HepG2 (cell line): ENCODE results near the gene CACNG7. TPM values are rescaled to one million over a fixed set of nuclear protein-coding genes. Genes with fewer than 3 reads are reported as not detected.

Source experiments
- CAMTA2 ChIP-seq: sonication (generic); formaldehyde crosslinking; IDR thresholded peaks from 2 replicates; pipeline ENCODE4 v1.4.0; 2020; ENCODE audit warnings: mild to moderate bottlenecking, missing genetic modification reagents, borderline replicate concordance
- HDAC1 ChIP-seq: sonication (generic); formaldehyde crosslinking; IDR thresholded peaks from 2 replicates; pipeline ENCODE4 v1.5.1; 2020; ENCODE audit warnings: mild to moderate bottlenecking, missing genetic modification reagents
- HNRNPLL ChIP-seq: fragments of 200-400 bp; formaldehyde crosslinking; IDR thresholded peaks from 2 replicates; pipeline ENCODE4 v1.6.1; 2017; ENCODE audit warnings: mild to moderate bottlenecking, low read depth, low read length; ENCODE audit not compliant: poor library complexity, severe bottlenecking
- POGZ ChIP-seq: sonication (generic); formaldehyde crosslinking; IDR thresholded peaks from 2 replicates; pipeline ENCODE4 v1.4.0; 2020; ENCODE audit warnings: mild to moderate bottlenecking, missing genetic modification reagents
- POLR2A ChIP-seq, 2 experiments: IDR thresholded peaks; 2 replicates each; pipeline ENCODE4 v1.6.1; 2011; ENCODE audit warnings: low read depth in 2 of 2, low read length in 2 of 2, mild to moderate bottlenecking in 1 of 2, moderate library complexity in 1 of 2; ENCODE audit not compliant: insufficient read depth in 1 of 2
- SCMH1 ChIP-seq: sonication (generic); formaldehyde crosslinking; IDR thresholded peaks from 2 replicates; pipeline ENCODE4 v1.9.0; 2021; ENCODE audit warnings: missing genetic modification reagents, mild to moderate bottlenecking, borderline replicate concordance
- SIX4 ChIP-seq: sonication (generic); formaldehyde crosslinking; IDR thresholded peaks from 2 replicates; pipeline ENCODE4 v1.4.0; 2020; ENCODE audit warnings: missing genetic modification reagents
- ZFYVE20 ChIP-seq: sonication (generic); formaldehyde crosslinking; IDR thresholded peaks from 2 replicates; pipeline ENCODE4 v1.8.0; 2023; ENCODE audit warnings: low read depth, mild to moderate bottlenecking, moderate library complexity, missing genetic modification reagents, borderline replicate concordance
- ZNF543 ChIP-seq: sonication (generic); formaldehyde crosslinking; IDR thresholded peaks from 2 replicates; pipeline ENCODE4 v1.4.0; 2020; ENCODE audit warnings: mild to moderate bottlenecking, missing genetic modification reagents
- ZNF766 ChIP-seq: sonication (generic); formaldehyde crosslinking; IDR thresholded peaks from 2 replicates; pipeline ENCODE4 v1.5.0; 2020; ENCODE audit warnings: missing genetic modification reagents, borderline replicate concordance
- ZNF775 ChIP-seq: sonication (generic); formaldehyde crosslinking; IDR thresholded peaks from 2 replicates; pipeline ENCODE4 v1.4.0; 2020; ENCODE audit warnings: missing genetic modification reagents, mild to moderate bottlenecking, moderate library complexity, borderline replicate concordance
- ZNF776 ChIP-seq: sonication (generic); formaldehyde crosslinking; IDR thresholded peaks from 2 replicates; pipeline ENCODE4 v1.4.0; 2020; ENCODE audit warnings: mild to moderate bottlenecking, missing genetic modification reagents
- polyA plus RNA-seq, 8 experiments: library from polyadenylated mRNA; depleted of rRNA in 3 of 8; stranded (reverse) in 7 of 8; unstranded in 1 of 8; fragments of >200 nt; fragmentation: Illumina TruSeq in 4 of 8; extraction: Trizol in 4 of 8; gene quantifications; 2 replicates each; pipeline versions ENCODE4 v1.2.1 to v1.2.3, GENCODE V29; 2011 to 2016; ENCODE audit warnings: low read depth in 4 of 8, missing spikeins in 1 of 8, mixed read lengths in 1 of 8; ENCODE audit not compliant: insufficient read depth in 1 of 8
- total RNA-seq, 5 experiments: library from RNA; depleted of rRNA; stranded (reverse); fragments of >200 nt; fragmentation: Illumina TruSeq; extraction: Trizol; gene quantifications; 2 replicates each; pipeline ENCODE4 v1.2.3, GENCODE V29; 2016; ENCODE audit warnings: low read depth in 1 of 5
- TF ChIP-seq, protein P1 (sequence below): IDR thresholded peaks from 2 replicates; pipeline ENCODE4 v1.4.0; 2020; ENCODE audit warnings: mild to moderate bottlenecking, missing genetic modification reagents
- TF ChIP-seq, protein P2 (sequence below): sonication (generic); formaldehyde crosslinking; IDR thresholded peaks from 2 replicates; pipeline ENCODE4 v1.8.1; 2023; ENCODE audit warnings: mild to moderate bottlenecking, moderate library complexity, missing genetic modification reagents
- TF ChIP-seq, protein P3 (sequence below): fragments of 450-650 bp; IDR thresholded peaks from 2 replicates; pipeline ENCODE4 v1.6.1; 2016
- TF ChIP-seq, protein P4 (sequence below): sonication (generic); formaldehyde crosslinking; IDR thresholded peaks from 2 replicates; pipeline ENCODE4 v1.8.1; 2023; ENCODE audit warnings: mild to moderate bottlenecking, missing genetic modification reagents, borderline replicate concordance

CACNG7 gene
- total and polyA plus RNA-seq, 2 of the 13 experiments (the other 11 are each of a cell fraction or from before 2014, with no cell fraction given) = not detected

DNA sequence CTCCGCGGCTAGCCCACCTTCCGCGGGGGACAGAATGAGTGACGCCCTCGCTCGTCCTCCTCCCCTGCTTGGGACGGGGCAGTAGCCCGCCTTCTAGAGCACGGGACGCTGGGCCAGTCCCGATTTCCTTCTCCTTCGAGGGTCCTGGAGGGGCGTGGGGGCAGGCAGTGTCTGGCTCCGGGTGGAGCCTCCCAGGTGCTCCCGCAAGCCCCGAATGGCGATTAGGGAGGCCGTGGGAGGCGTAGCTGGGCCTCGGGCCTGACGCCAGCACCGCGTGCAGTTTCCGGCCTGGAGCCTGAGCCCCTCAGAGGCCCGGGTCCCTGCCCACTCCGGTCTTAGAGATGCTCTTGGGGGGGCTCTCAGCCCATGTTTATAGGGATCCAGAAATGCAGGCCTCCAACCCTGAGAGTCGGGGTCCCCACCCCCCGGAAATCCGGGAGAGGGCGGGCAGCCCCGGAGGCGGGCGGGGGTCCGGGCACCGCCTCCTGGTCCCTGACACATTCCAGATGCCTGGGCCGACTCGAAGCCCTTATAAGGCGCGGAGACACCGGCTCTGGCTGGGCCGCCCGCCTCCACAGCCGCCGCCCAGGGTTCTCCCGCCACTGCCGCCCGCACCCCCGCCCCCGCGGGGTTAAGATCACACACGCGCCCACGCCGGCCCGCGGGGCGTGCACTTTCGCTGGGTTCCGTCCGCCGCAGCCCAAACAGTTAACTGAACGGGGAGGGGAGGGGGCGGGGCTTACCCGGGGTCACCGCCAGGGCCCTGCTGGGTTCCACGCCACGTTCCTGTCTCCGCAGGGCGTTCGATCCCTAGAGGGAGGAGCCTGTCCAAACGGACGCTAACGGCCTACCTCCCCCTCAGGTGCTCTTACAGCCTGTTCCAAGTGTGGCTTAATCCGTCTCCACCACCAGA, 39.9 kb upstream of the CACNG7 start (continued):
- TF ChIP-seq ZNF775 (no peak), CAMTA2 (CRISPR knock-in tag) (0 out of 2 replicates have a peak, but pooled peaks have one; percentile 49), ZNF766 (CRISPR knock-in tag) (peak; percentile 55; the same call in 1 of the 2 replicates), HDAC1 (CRISPR knock-in tag) (peak; percentile 73), HNRNPLL (peak; percentile 40), ZNF776 (CRISPR knock-in tag) (0 out of 2 replicates have a peak, but pooled peaks have one; percentile 47), POLR2A (IDR thresholded peaks at IDR 0.05; ENCODE audit: insufficient read depth in 1 of 2, low read depth in 2 of 2, low read length in 2 of 2) (peak; percentile 57 to 85; a peak in 3 of 4 replicates), ZNF543 (peak; percentile 43; the same call in 1 of the 2 replicates), SIX4 (CRISPR knock-in tag) (no peak), SCMH1 (CRISPR knock-in tag) (no peak), POGZ (CRISPR knock-in tag) (peak; percentile 25; the same call in 1 of the 2 replicates), ZFYVE20 (CRISPR knock-in tag) (no peak)
- TF ChIP-seq, protein P1, sequence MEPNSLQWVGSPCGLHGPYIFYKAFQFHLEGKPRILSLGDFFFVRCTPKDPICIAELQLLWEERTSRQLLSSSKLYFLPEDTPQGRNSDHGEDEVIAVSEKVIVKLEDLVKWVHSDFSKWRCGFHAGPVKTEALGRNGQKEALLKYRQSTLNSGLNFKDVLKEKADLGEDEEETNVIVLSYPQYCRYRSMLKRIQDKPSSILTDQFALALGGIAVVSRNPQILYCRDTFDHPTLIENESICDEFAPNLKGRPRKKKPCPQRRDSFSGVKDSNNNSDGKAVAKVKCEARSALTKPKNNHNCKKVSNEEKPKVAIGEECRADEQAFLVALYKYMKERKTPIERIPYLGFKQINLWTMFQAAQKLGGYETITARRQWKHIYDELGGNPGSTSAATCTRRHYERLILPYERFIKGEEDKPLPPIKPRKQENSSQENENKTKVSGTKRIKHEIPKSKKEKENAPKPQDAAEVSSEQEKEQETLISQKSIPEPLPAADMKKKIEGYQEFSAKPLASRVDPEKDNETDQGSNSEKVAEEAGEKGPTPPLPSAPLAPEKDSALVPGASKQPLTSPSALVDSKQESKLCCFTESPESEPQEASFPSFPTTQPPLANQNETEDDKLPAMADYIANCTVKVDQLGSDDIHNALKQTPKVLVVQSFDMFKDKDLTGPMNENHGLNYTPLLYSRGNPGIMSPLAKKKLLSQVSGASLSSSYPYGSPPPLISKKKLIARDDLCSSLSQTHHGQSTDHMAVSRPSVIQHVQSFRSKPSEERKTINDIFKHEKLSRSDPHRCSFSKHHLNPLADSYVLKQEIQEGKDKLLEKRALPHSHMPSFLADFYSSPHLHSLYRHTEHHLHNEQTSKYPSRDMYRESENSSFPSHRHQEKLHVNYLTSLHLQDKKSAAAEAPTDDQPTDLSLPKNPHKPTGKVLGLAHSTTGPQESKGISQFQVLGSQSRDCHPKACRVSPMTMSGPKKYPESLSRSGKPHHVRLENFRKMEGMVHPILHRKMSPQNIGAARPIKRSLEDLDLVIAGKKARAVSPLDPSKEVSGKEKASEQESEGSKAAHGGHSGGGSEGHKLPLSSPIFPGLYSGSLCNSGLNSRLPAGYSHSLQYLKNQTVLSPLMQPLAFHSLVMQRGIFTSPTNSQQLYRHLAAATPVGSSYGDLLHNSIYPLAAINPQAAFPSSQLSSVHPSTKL (CRISPR knock-in tag) = 0 out of 2 replicates have a peak, but pooled peaks have one; percentile 26
- TF ChIP-seq, protein P2, sequence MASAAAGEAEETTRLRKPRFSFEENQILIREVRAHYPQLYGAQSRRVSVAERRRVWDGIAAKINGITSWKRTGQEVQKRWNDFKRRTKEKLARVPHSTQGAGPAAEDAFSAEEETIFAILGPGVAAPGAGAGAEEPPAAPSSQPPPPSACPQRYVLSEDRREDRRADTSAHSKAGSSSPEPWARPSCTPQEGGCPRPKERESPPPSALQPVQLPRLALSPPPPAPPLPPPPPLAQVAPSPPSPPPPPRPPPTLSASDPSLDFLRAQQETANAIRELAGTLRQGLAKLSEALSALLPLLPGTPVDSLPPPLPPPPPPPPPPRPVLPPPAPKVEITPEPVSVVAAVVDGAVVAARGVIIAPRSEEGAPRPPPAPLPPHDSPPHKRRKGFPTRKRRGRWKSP = no peak
- TF ChIP-seq, protein P3, sequence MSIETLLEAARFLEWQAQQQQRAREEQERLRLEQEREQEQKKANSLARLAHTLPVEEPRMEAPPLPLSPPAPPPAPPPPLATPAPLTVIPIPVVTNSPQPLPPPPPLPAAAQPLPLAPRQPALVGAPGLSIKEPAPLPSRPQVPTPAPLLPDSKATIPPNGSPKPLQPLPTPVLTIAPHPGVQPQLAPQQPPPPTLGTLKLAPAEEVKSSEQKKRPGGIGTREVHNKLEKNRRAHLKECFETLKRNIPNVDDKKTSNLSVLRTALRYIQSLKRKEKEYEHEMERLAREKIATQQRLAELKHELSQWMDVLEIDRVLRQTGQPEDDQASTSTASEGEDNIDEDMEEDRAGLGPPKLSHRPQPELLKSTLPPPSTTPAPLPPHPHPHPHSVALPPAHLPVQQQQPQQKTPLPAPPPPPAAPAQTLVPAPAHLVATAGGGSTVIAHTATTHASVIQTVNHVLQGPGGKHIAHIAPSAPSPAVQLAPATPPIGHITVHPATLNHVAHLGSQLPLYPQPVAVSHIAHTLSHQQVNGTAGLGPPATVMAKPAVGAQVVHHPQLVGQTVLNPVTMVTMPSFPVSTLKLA = peak; percentile 2; the same call in 1 of the 2 replicates
- TF ChIP-seq, protein P4, sequence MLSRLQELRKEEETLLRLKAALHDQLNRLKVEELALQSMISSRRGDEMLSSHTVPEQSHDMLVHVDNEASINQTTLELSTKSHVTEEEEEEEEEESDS (CRISPR knock-in tag) = 0 out of 2 replicates have a peak, but pooled peaks have one; percentile 67
